SW 1271 (cell line): ENCODE data around the gene SULT1A1.

Experiments
- DNase-seq, 2 experiments: peaks; one replicate each; lab custom pipeline; 2025; lab: John Stamatoyannopoulos, UW

Gene SULT1A1

DNA sequence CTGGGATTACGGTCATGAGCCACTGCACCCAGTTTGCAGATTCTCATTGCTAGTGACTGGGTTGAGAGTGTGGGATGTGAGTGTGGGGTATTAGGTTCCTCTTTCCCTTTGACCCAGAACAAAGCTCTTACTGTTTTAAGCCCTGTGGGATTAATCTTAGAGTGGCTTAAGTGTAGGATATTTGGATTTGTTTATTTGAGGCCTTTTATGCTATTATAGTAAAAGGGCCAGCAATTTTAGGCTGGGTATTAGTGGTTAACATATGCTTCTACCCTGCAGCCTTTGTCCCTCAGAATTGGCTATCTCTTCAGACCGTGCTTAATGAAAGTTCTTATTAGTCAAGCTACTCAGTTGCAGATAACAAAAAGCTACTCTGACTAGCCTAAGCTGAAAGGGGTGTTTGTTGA lies 52.9 kb downstream of the SULT1A1 start:
- no peak for DNase-seq

DNA sequence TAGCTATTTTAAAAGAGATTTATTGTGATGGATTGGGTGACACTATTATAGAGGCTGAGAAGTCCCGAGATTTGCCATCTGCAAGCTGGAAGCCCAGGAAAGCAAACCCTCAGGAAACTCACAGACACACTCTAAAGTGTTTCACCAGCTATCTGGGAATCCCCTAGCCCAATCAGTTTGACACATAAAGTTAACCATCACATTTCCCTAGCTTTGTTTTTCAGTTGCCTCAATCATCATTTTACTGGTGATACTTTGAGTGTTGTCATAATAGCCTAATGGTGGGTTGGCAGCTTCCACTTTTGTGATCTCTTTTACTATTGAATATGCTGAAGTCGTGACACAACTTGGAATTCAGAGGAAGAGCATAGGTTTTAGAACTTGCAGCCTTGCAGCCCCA lies 54.3 kb downstream of the SULT1A1 start:
- DNase-seq, result no peak
